ENCODE results near the gene RAB11FIP4. TPM values are rescaled to one million over a fixed set of nuclear protein-coding genes. Genes with fewer than 3 reads are reported as not detected.

The RAB11FIP4 gene
- total and polyA plus RNA-seq, 8 donors: 4.7 to 121 (median 11.7) TPM

GRCh38 chr17:31561469-31562375 is 170.2 kb downstream of the RAB11FIP4 start:
- H3K4me1 ChIP-seq: peaks cover 61 to 81% (median 77%) of the 10 kb centered on the region in 4 donors
- peak overlapping the region; percentile 28 to 81 (median 65) for H3K4me3 ChIP-seq
- no peaks in the 10 kb centered on the region for H3K9me3 ChIP-seq
- H3K27me3 ChIP-seq: no peaks in the 10 kb centered on the region
- peak in 1 of 2 donors; percentile 41 for DNase-seq
- TF ChIP-seq POLR2AphosphoS5 (IDR thresholded peaks at IDR 0.05) (no peak), EP300 (IDR thresholded peaks at IDR 0.05) (no peak), POLR2A (IDR thresholded peaks at IDR 0.05) (no peak), CTCF (IDR thresholded peaks at IDR 0.05) (no peak)
- peak overlapping the region; percentile 79 to 95 (median 90) for H3K27ac ChIP-seq
- 20 to 35% (median 33%) methylated on average over 9 of the region's 9 CpGs for WGBS, 5 donors
- no peaks in the 10 kb centered on the region for H3K36me3 ChIP-seq
- intact Hi-C loops (cut with DNase I; ENCODE audit: low total_unique reads): no loop called here

- Histone ChIP-seq H3K4me3 (peak overlapping the region in 3 of 4 donors; percentile 13 to 74 (median 16)), H3K9me3 (no peaks in the 10 kb centered on the region), H3K36me3 (no peaks in the 10 kb centered on the region), H3K4me1 (peaks cover 61 to 87% (median 80%) of the 10 kb centered on the region in 4 donors), H3K27me3 (no peaks in the 10 kb centered on the region), H3K27ac (peak overlapping the region; percentile 77 to 95 (median 90))
- intact Hi-C loops (cut with DNase I; ENCODE audit: low total_unique reads): no loop called here
- peak in 1 of 2 donors; percentile 52 for DNase-seq
- 37 to 62% (median 46%) methylated on average over 8 of the region's 8 CpGs for WGBS, 5 donors
- TF ChIP-seq POLR2AphosphoS5 (IDR thresholded peaks at IDR 0.05) (no peak), CTCF (IDR thresholded peaks at IDR 0.05) (no peak), EP300 (IDR thresholded peaks at IDR 0.05) (no peak), POLR2A (IDR thresholded peaks at IDR 0.05) (no peak)
Observed at GRCh38 chr17:31562376-31562840, 170.9 kb downstream of the RAB11FIP4 start.

GRCh38 chr17:31564291-31564690 is 172.8 kb downstream of the RAB11FIP4 start:
- no peak for DNase-seq
- Histone ChIP-seq H3K4me3 (peak overlapping the region in 1 of 4 donors; percentile 0), H3K9me3 (no peaks in the 10 kb centered on the region), H3K27ac (peak overlapping the region in 3 of 5 donors; percentile 32 to 79 (median 65)), H3K4me1 (peaks cover 58 to 99% (median 82%) of the 10 kb centered on the region in 4 donors), H3K36me3 (no peaks in the 10 kb centered on the region), H3K27me3 (no peaks in the 10 kb centered on the region)
- TF ChIP-seq EP300 (IDR thresholded peaks at IDR 0.05) (no peak), CTCF (IDR thresholded peaks at IDR 0.05) (no peak), POLR2A (IDR thresholded peaks at IDR 0.05) (no peak), POLR2AphosphoS5 (IDR thresholded peaks at IDR 0.05) (no peak)
- WGBS, 5 donors: 82 to 92% (median 86%) methylated on average over 8 of the region's 8 CpGs
- intact Hi-C loops (cut with DNase I; ENCODE audit: low total_unique reads): no loop called here

GRCh38 chr17:31564883-31565301 is 173.4 kb downstream of the RAB11FIP4 start:
- intact Hi-C loops (cut with DNase I; ENCODE audit: low total_unique reads): no loop called here
- Histone ChIP-seq H3K36me3 (no peaks in the 10 kb centered on the region), H3K9me3 (no peaks in the 10 kb centered on the region), H3K27ac (peak overlapping the region in 3 of 5 donors; percentile 38 to 79 (median 65)), H3K4me3 (peak overlapping the region in 1 of 4 donors; percentile 0), H3K27me3 (no peaks in the 10 kb centered on the region), H3K4me1 (peaks cover 58 to 99% (median 82%) of the 10 kb centered on the region in 4 donors)
- 52 to 66% (median 59%) methylated on average over 6 of the region's 6 CpGs for WGBS, 5 donors
- peak in 1 of 2 donors; percentile 50 for DNase-seq
- no peak for TF ChIP-seq CTCF (IDR thresholded peaks at IDR 0.05)
- TF ChIP-seq POLR2AphosphoS5 (IDR thresholded peaks at IDR 0.05): no peak
- TF ChIP-seq EP300 (IDR thresholded peaks at IDR 0.05): no peak
- TF ChIP-seq POLR2A (IDR thresholded peaks at IDR 0.05): no peak

All from stomach (tissue), 9 donors.